ENCODE data around the gene BMAL1.

BMAL1 gene

DNA sequence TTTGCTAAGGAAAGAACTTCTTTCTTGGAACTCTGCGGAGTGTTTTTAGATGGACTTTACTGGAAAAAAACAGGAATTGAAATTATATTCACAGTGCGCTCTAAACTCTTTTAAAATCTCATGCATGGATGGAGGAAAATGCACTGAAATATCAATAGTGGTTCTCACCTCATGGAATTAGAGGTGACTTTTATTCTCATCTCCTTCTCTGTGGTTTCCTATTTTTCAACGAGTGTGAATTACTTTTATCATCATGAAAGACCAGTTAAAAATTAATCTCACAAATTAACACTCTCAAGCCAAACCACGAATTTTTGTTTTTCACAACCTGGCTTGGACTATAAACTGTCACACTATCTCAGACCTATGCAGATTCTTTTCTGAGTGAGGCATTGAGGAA, 16.6 kb downstream of the BMAL1 start:
- no peak for DNase-seq

DNA sequence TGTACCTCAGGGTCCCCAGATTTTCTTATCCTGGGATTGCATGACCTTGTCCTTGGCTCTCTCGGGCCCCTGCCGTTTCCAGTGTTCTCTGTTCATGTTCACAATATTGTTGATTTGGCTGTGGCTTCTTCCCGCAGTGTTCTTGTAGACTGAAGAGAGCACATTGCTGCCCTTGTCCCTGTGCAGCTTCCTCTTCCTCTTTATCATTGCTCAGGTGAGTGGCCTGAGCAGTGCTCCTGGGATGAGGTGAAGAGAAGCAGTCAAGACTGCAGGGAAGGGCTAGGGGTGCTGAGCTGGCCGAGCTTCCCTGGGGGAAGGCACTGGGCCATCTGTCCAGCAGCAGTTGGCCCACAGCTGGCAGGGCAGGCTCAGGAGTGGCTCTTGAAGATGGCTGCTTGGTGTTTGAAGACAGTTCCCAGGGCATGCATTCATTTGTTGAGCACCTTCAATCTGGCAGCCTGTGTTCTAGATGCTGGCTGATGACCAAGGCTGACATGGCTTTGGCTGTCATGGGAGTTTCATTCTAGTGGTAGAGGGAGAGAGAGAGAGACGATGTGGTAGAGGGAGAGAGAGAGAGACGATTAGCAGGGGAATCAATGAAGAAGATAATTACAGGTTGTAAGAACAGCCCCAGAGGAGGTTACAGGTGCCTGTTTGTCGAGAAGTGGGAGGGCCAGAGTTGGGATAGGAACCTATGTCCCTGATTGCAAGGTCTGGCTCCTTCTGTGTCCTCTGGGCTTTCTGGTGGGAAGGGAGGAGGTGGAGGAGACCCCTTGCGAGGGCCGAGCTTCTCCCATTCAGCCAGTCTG, 17.4 kb downstream of the BMAL1 start:
- no peak for DNase-seq

DNA sequence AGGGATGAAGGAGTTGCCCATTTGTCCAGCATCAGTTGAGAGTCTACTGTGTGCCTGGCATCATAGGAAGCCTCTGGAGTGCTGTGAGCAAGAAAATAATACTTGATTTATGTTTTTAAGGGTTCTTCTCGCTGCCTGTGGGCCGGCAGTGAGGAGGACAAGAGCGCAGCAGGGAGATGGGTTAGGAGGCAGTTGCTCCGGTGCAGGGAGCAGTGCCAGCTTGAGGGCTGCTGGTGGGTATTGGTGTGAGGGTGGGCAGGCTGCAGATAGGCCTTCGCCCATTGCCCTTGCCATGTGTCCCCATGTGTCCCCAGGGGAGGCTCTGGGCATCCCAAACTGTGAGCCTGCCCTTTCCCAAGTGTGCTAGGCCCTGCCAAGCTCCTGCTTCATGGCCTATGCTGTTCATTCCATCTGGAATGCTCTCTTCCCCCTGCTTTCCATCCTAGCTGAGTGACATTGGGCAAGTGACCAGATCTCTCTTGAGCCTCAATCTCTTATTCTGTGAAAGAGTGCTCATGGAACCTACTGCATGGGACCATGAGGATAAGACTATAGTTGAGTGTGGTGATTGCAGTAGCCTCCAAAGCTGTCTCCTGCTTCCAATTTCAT, 19.8 kb downstream of the BMAL1 start:
- DNase-seq = no peak

GRCh38 chr11:13297917-13298356, 20.3 kb downstream of the BMAL1 start:
- no peak for DNase-seq

GRCh38 chr11:13298765-13299164, 21.2 kb downstream of the BMAL1 start:
- DNase-seq = no peak

DNA sequence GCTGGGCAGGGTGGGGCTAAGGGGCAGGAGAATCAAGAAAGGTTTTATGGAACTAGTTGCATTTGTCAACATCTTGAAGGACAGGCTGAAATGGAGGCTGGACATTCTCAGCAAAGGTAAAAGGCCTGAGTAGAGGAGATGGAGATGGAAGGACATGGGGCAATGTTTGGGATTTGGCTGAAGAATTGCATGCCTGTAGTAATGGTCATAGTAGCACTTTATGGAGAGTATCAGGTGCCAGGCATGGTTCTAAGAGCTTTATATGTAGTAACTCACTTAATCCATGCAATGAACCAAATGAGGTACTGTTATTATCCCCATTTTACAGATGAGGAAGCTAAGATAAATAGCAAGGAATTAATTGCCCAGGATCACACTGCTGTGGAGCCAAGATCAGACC, 23.9 kb downstream of the BMAL1 start:
- no peak for DNase-seq

DNA sequence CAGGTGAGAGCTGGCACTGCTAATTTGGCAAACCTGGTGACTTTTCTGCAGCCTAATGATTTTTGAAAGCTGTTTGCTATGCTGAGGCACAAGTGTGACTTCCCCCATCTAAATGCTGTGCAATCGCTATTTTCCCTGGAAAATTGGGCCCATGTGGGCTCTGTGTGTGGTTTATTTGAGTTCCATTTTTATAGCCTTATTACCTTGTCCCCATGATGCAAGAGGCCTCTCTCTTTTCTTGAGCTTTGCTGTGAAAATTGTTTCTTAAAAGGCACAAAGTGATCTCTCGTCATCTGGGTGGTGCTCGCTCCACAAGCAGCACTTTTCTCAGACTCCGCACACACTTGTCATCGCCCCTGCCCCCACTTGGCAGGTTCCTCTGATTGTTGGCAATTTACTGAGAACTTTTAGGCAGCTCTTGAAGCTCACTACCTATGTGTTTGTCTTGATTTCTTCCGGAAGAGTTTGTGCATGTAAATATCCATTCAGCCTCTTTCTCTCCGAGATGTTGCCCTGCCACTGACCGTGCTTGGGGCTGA, 24.9 kb downstream of the BMAL1 start:
- no peak for DNase-seq

DNA sequence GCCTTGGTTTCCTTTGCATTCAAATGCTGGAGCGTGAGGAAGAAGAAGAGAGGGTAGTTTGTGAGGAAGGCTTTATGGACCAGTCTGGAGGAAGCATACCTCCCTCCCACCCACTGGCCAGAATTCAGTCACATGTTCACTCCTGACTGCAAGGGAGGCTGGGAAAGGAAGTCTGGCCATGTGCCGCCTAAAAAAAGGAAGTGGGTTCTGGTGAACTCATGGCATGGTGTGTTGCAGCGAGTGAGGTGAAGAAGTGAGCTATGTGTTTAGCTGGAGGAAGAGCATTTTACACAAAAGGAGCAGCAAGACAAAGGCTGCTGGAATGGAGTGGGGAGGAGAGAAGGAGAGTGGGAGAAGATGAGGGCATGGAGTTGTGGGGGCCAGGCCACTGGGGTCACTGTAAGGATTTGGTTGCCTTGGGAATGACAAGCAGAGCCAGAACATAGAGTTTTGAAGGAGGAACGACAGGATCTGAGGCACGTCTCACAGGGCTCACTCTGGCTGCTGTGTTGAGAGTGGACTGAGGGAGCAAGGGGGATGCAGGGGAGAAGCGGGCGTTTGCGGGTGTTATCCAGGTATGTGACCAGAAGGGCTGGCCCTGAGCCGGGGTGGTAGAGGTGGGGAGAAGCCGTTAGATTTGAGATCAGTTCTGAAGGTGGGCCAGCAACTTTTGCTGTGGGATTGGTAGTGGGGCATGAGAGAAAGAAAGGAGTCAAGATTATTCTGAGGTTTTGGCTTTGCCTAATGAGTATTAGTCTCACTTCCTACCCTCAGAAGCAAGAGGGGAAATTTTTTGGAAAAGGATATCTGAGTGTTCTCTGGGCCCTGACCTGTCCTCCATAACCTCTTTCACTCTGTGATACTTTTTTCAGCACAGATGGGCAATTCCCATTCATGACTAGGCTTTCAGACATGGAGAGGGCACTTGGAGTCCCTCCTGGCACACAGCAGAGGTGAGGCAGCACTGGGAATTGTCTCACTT, 26.4 kb downstream of the BMAL1 start:
- DNase-seq = no peak

DNA sequence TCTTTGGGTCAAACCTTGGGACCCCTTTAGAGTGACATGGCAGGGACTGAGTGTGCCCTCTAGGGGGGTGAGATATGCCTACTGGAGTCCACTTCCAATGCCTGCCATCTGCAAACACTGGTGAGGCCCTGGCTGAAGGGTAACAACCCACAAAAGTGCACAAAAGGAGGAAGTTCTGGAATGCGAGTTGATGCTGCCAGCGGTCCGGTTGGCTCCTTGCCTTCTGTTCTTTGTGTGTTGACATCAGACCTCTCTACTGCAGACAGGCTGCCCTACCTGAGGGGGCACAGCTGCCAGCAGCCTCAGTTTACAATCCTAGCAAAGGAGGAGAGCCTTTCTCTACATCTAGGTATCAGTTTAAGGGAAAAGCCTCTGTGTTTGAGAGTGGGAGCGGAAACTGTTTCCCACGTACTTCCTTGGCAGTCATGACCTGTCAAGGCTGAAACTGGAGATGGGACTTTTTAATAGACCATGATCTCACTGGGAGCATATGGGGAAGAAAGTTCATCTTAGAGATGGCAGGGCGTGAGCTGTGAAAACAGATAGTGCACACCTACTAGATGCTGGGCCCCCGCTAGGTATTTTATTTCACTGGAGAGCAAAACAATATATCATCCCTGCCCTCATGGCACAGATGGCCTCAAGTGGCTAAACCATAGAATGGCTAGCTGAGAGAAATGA, 27.2 kb downstream of the BMAL1 start:
- no peak for DNase-seq

GRCh38 chr11:13308704-13309103, 31.1 kb downstream of the BMAL1 start:
- DNase-seq = no peak

- DNase-seq = no peak
Measured at GRCh38 chr11:13309156-13309555, 31.6 kb downstream of the BMAL1 start.

DNA sequence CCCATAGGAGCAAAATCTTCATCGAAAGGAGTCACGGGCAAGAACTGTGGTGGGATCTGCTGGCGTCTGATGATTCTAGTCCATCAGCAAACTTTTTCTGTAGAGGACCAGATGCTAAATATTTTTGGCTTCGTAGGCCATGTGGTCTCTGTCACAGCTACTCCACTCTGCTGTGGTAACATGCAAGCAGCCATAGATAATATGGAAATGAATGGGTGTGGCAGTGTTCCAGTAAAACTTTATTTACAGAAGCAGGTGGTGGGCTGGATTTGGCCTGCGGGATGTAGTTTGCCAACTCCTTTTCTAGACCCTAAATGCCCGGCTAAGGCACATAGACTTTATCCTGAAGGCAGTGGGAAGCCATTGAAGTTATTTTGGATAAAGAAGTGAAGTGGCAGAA, 32.9 kb downstream of the BMAL1 start:
- no peak for DNase-seq

- no peak for DNase-seq
Measured at GRCh38 chr11:13311570-13311969, 34.0 kb downstream of the BMAL1 start.

DNA sequence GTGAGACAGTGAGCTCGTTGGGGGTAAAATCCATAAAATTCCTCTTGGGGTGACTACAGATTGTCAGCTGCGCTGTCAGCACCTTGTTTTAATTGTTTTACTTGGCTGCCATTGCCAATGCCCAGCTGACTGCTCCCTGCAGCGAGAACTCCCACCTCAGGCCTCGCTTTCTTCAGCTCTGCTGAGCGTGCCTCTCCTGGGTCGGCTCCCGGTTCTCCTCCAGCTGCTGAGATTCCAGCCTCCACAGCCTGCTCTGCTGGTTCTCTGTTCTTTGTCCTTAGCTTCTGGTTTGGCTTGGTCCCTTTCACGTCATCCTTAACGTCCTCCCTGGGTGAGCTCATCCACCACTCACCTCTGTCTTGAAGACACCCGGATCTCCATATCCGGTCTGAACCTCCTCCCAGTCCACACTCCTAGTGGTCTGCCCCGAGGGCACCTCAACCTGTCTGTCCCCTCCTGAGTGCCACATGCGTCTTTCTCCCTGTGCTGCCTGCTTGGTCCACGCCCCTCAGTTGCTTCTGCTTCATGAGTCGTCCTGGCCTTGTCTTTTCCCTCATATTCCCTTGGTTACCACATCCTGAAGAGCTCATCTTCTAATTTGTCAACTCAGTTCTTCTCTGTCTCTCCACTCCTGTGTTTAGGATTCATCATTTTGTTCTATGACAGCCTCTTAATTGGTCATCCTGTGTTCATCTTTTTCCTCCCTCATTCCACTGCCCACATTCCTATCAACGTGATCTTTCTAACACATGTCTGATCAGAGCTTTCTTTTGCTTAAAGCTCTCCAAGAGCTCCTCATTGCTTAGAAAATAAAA, 35.6 kb downstream of the BMAL1 start:
- DNase-seq = no peak

DNA sequence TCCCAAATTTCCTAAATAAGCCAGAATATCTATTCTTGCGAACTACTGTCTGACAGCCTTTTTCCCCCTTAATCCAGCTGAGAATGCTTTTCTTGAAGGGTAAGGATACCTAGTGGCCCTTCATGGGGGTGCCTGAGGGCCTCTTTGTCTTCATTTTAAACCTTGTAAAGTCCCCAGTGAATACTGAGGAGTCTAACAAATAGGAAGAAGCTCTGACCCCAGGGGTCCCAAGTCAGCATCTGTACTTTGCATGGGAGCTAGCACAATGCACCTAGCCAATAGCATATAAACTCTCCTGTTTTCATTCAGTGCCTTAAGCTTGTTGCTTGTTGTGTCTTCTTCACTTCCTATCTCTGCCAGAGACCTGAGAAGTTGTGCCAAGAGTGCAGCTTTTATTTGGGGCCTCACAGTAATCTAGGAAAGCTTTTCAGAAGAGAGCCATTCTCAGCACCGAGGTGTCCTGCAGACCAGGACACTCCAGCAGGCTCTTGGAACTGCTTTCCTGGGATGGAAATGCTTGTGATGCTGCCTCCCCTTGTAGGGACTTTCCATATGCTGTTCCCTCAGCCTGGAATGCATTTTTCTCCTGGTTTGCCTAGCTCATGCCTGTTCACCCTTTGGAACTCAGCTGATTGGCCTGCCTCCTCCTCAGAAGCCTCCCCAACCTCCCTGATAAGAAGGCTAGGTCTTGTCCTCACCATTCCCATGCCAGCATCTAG, 37.2 kb downstream of the BMAL1 start:
- no peak for DNase-seq

DNA sequence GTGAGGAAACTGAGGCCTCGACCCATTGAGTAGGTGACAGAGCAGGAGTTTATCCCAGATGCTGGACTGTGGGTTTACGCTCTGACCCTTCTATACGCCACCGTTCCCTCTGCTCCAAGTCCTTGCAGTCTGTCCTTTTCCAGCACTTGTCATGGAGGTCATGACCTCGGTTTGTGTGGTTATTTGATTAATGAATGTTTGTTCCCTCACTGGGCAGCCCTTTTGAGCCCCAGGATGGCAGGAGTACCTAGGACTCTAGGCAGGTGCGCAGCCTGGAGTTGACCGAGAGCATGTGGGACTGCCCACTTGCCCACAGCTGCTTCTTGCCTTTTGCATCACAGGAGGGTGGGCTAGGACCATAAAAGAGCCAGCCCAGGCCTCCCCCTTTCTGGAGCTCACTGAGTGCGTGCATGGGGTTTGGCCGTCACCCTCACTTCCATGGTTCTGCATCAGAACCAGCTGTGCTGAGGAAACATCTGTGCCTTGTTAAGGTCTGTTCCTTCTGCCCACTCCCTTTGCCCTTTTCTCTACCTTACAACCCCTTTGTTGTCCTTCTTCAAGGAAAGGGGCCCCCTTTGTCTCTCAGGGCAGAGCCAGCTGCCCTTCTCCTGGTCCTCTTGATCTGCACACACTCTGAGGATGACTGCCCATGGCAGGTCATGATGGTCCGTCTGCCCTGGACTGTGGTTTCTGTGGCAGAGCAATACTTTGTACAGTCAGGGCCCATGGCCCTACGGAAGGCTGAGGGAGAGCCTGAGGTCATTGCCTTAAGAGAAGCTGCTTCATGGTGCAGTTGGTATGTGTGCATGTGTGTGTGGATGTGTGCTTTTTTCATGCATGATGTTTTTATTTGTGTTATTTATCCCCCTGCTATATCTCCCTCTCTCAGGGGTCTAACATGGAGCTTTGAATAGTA, 38.2 kb downstream of the BMAL1 start:
- DNase-seq = no peak

DNA sequence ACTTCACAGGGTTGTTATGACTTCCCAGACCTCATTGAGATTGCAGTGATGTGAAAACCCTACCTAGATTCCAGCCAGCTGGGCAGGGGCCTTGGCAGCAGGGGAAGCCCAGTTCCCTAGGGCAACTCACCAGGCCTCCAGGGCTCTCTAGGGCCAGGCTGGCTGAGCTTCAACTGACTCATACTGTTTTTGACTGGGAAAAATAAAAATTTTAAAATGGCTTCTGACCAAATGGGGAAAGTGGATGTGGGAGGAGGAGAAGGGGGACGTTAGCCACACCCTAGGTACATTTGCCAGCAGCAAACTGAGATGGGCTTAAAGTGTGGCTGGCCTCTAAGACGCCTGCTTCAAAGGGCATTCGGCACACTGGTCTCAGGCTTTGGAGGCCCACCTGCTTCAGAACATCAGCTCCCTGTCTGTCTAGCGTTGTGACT, 39.0 kb downstream of the BMAL1 start:
- DNase-seq = no peak

GRCh38 chr11:13317293-13318080, 39.9 kb downstream of the BMAL1 start:
- DNase-seq = no peak

All from CD4-positive, alpha-beta T cell treated with Interleukin-10 for 1 hour (primary cell).